ENCODE measurements around the gene SLC25A43.

DNA sequence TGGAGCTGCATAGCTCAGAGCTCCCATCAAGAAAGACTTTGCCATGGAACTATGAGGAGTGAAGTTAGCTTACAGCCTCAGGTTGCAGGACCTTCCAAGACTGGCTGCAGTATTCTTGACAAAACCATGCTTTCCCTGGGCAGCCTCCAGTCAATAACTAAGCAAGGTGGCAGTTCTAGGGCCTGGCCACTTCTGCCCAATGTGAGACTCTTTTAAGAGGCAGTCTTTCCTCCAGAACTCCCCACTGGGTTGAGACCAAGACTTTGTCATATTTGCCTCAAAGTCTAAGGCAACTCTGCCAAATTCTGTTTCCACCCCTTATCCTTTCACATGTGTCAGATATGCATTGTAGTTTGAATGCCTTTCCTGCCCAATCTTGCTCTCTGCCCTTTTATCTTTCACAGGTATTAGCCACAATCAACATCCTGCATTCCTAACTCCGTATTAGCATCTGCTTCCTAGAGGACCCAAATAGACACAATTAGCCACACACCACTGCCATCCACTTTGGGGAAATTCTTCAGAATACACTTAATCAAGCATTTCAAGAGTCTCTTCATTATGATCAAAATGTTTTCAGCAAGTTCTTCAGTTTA, 17.7 kb upstream of the SLC25A43 start:
- TF ChIP-seq POLR2A (IDR thresholded peaks at IDR 0.05): no peak
- TF ChIP-seq CTCF (IDR thresholded peaks at IDR 0.05): no peak

All from lower leg skin (tissue), 3 donors.